ENCODE data around the gene TXNL4B. TPM values are rescaled to one million over a fixed set of nuclear protein-coding genes. Genes with fewer than 3 reads are reported as not detected.

The TXNL4B gene
- total and polyA plus RNA-seq, 4 donors, result 5.0 to 11.6 (median 7.5) TPM

- DNase-seq (ENCODE audit: low spot score), result no peak
- 91% methylated on average over 16 of the region's 16 CpGs for WGBS
- no peaks in the 10 kb centered on the region for H3K4me1 ChIP-seq (ENCODE audit: control insufficient read depth in 4 of 4, insufficient read depth in 4 of 4, low read length in 3 of 4)
These were observed 15.1 kb upstream of the TXNL4B start for GRCh38 chr16:72108353-72109102.

GRCh38 chr16:72107371-72107770 lies 14.0 kb upstream of the TXNL4B start:
- Histone ChIP-seq H3K4me1 (ENCODE audit: control insufficient read depth in 4 of 4, insufficient read depth in 4 of 4, low read length in 3 of 4) (no peaks in the 10 kb centered on the region), H3K27me3 (ENCODE audit: control insufficient read depth in 4 of 4, insufficient read depth in 4 of 4, low read length in 3 of 4) (no peaks in the 10 kb centered on the region), H3K27ac (ENCODE audit: low read depth in 1 of 2, low read length in 2 of 2) (no peak overlapping the region), H3K4me3 (ENCODE audit: low read depth in 1 of 3, low read length in 3 of 3) (no peak overlapping the region), H3K36me3 (ENCODE audit: control insufficient read depth in 4 of 4, insufficient read depth in 3 of 4, low read depth in 1 of 4, low read length in 3 of 4) (peaks cover 40 to 100% (median 88%) of the 10 kb centered on the region in 4 donors), H3K9ac (ENCODE audit: low read depth in 1 of 2, low read length in 2 of 2) (no peak overlapping the region), H3K9me3 (ENCODE audit: control insufficient read depth in 4 of 4, low read length in 3 of 4) (no peaks in the 10 kb centered on the region)
- WGBS, result 95% methylated on average over 17 of the region's 17 CpGs
- DNase-seq (ENCODE audit: low spot score), result no peak
- TF ChIP-seq REST (IDR thresholded peaks at IDR 0.05) (no peak), ATF3 (IDR thresholded peaks at IDR 0.05) (no peak), RXRA (IDR thresholded peaks at IDR 0.05) (no peak)

More at GRCh38 chr16:72108353-72109102, 15.1 kb upstream of the TXNL4B start:
- TF ChIP-seq HNF4A (conservative IDR thresholded peaks at IDR 0.05) (no peak), NR2F2 (IDR thresholded peaks at IDR 0.05) (no peak), FOXA1 (IDR thresholded peaks at IDR 0.05) (no peak), ATF3 (IDR thresholded peaks at IDR 0.05) (no peak), YY1 (IDR thresholded peaks at IDR 0.05) (no peak)
- H3K27ac ChIP-seq (ENCODE audit: low read depth in 1 of 2, low read length in 2 of 2), result no peak overlapping the region
- peaks cover 40 to 99% (median 83%) of the 10 kb centered on the region in 4 donors for H3K36me3 ChIP-seq (ENCODE audit: control insufficient read depth in 4 of 4, insufficient read depth in 3 of 4, low read depth in 1 of 4, low read length in 3 of 4)
- H3K9me3 ChIP-seq (ENCODE audit: control insufficient read depth in 4 of 4, low read length in 3 of 4), result no peaks in the 10 kb centered on the region
- no peaks in the 10 kb centered on the region for H3K27me3 ChIP-seq (ENCODE audit: control insufficient read depth in 4 of 4, insufficient read depth in 4 of 4, low read length in 3 of 4)
- H3K4me3 ChIP-seq (ENCODE audit: low read depth in 1 of 3, low read length in 3 of 3), result no peak overlapping the region
- H3K9ac ChIP-seq (ENCODE audit: low read depth in 1 of 2, low read length in 2 of 2), result no peak overlapping the region

- Histone ChIP-seq H3K36me3 (ENCODE audit: control insufficient read depth in 4 of 4, insufficient read depth in 3 of 4, low read depth in 1 of 4, low read length in 3 of 4) (peaks cover 33 to 100% (median 89%) of the 10 kb centered on the region in 4 donors), H3K27me3 (ENCODE audit: control insufficient read depth in 4 of 4, insufficient read depth in 4 of 4, low read length in 3 of 4) (no peaks in the 10 kb centered on the region), H3K9ac (ENCODE audit: low read depth in 1 of 2, low read length in 2 of 2) (no peak overlapping the region), H3K9me3 (ENCODE audit: control insufficient read depth in 4 of 4, low read length in 3 of 4) (no peaks in the 10 kb centered on the region), H3K4me1 (ENCODE audit: control insufficient read depth in 4 of 4, insufficient read depth in 4 of 4, low read length in 3 of 4) (no peaks in the 10 kb centered on the region), H3K4me3 (ENCODE audit: low read depth in 1 of 3, low read length in 3 of 3) (no peak overlapping the region), H3K27ac (ENCODE audit: low read depth in 1 of 2, low read length in 2 of 2) (no peak overlapping the region)
- 97% methylated on average over 12 of the region's 12 CpGs for whole genome bisulfite sequencing
- TF ChIP-seq ATF3 (IDR thresholded peaks at IDR 0.05), result no peak
- no peak for TF ChIP-seq FOXA1 (IDR thresholded peaks at IDR 0.05)
- no peak for TF ChIP-seq EGR1 (IDR thresholded peaks at IDR 0.05; ENCODE audit: low read depth in 2 of 2)
- no peak for TF ChIP-seq RAD21 (IDR thresholded peaks at IDR 0.05)
- no peak for TF ChIP-seq CTCF (IDR thresholded peaks at IDR 0.05; ENCODE audit: low read depth, low read length, missing input control)
- TF ChIP-seq HNF4A (conservative IDR thresholded peaks at IDR 0.05), result no peak
- TF ChIP-seq RXRA (IDR thresholded peaks at IDR 0.05), result no peak
- TF ChIP-seq FOXA2 (IDR thresholded peaks at IDR 0.05), result no peak
- no peak for TF ChIP-seq GABPA (IDR thresholded peaks at IDR 0.05 in 1 of 2, conservative IDR thresholded peaks at IDR 0.05 in 1 of 2)
- no peak for TF ChIP-seq YY1 (IDR thresholded peaks at IDR 0.05)
- TF ChIP-seq REST (IDR thresholded peaks at IDR 0.05), result no peak
- TF ChIP-seq NR2F2 (IDR thresholded peaks at IDR 0.05), result no peak
- no peak for TF ChIP-seq SP1 (IDR thresholded peaks at IDR 0.05)
- no peak for TF ChIP-seq TAF1 (conservative IDR thresholded peaks at IDR 0.05)
- DNase-seq (ENCODE audit: low spot score), result no peak
These were observed 12.6 kb upstream of the TXNL4B start for GRCh38 chr16:72105978-72106377.
